HAP-1 (cell line): Measurements from ENCODE around the gene MAP3K5.

Experiments used
- DNase-seq, 2 experiments: peaks; one replicate each; pipeline ENCODE4 v3.0.0-alpha.2; 2016 to 2020; ENCODE audit warnings: low spot score in 2 of 2
- H3K27me3 ChIP-seq: fragments of 250-450 bp; sonication (Bioruptor Pico); 2 replicates; pipeline ENCODE4 v1.5.1; 2020; ENCODE audit warnings: low read depth, mild to moderate bottlenecking, moderate library complexity
- H3K36me3 ChIP-seq: fragments of 250-450 bp; sonication (Bioruptor Pico); replicated peaks from 2 replicates; pipeline ENCODE4 v1.5.1; 2020; ENCODE audit warnings: mild to moderate bottlenecking
- H3K4me1 ChIP-seq: fragments of 250-450 bp; sonication (Bioruptor Pico); 2 replicates; pipeline ENCODE4 v1.5.1; 2020; ENCODE audit warnings: mild to moderate bottlenecking
- H3K4me3 ChIP-seq: fragments of 250-450 bp; sonication (Bioruptor Pico); 2 replicates; pipeline ENCODE4 v1.5.1; 2020; ENCODE audit warnings: mild to moderate bottlenecking, moderate library complexity
- H3K9me3 ChIP-seq: fragments of 250-450 bp; sonication (Bioruptor Pico); 2 replicates; pipeline ENCODE4 v1.5.1; 2020; ENCODE audit warnings: mild to moderate bottlenecking, moderate library complexity
- in situ Hi-C: fragments of 300-500 bp; cut with MboI; formaldehyde crosslinking; loops from 3 replicates; pipeline ENCODE4 v1.14.3; 2020; ENCODE audit warnings: low sequenced_read_pairs, inconsistent platforms, mixed read lengths

MAP3K5 gene

GRCh38 chr6:136568129-136568528 lies 224.1 kb downstream of the MAP3K5 start:
- H3K4me1 ChIP-seq: no peaks in the 10 kb centered on the region
- DNase-seq: no peak
- in situ Hi-C loops: no loop called here
- no peaks in the 10 kb centered on the region for H3K36me3 ChIP-seq
- no peaks in the 10 kb centered on the region for H3K27me3 ChIP-seq
- no peak overlapping the region for H3K4me3 ChIP-seq
- peaks cover 5% of the 10 kb centered on the region; the same call in 1 of the 2 replicates for H3K9me3 ChIP-seq

GRCh38 chr6:136567688-136568087 lies 224.6 kb downstream of the MAP3K5 start:
- Histone ChIP-seq H3K4me1 (no peaks in the 10 kb centered on the region), H3K9me3 (peaks cover 5% of the 10 kb centered on the region; the same call in 1 of the 2 replicates), H3K36me3 (no peaks in the 10 kb centered on the region), H3K4me3 (no peak overlapping the region), H3K27me3 (no peaks in the 10 kb centered on the region)
- DNase-seq: no peak
- in situ Hi-C loops: no loop called here

GRCh38 chr6:136566851-136567250 lies 225.4 kb downstream of the MAP3K5 start:
- no peak for DNase-seq
- no peaks in the 10 kb centered on the region for H3K4me1 ChIP-seq
- H3K27me3 ChIP-seq: no peaks in the 10 kb centered on the region
- in situ Hi-C loops: no loop called here
- H3K4me3 ChIP-seq: no peak overlapping the region
- peaks cover 5% of the 10 kb centered on the region; the same call in 1 of the 2 replicates for H3K9me3 ChIP-seq
- no peaks in the 10 kb centered on the region for H3K36me3 ChIP-seq

DNA sequence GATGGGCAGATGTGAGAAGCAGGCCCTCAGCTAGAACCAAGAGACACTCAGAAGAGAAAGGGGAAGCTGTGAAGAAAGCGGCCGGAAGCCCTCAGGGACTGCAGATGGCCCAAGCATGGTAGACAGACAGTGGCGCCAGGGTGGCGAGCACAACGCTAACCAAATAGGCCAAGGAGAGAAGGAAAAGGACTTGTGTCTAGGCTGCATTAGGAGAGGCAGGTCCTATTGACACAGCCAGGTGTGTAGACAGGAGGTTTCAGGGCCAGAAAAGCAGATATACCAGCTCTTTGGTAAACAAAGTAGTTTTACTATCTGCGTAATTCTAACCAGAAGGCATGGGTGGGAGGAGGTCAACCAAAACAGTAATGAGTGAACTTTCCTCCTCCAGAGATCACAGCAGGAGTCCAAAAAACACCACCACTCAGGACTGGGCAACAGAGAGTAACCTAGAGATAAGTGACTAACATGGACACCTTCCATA lies 226.2 kb downstream of the MAP3K5 start:
- no peak for DNase-seq
- in situ Hi-C loops: no loop called here
- H3K36me3 ChIP-seq: peaks cover 6% of the 10 kb centered on the region; the same call in 1 of the 2 replicates
- H3K27me3 ChIP-seq: no peaks in the 10 kb centered on the region
- H3K4me3 ChIP-seq: no peak overlapping the region
- H3K4me1 ChIP-seq: no peaks in the 10 kb centered on the region
- peaks cover 2% of the 10 kb centered on the region; the same call in 1 of the 2 replicates for H3K9me3 ChIP-seq

DNA sequence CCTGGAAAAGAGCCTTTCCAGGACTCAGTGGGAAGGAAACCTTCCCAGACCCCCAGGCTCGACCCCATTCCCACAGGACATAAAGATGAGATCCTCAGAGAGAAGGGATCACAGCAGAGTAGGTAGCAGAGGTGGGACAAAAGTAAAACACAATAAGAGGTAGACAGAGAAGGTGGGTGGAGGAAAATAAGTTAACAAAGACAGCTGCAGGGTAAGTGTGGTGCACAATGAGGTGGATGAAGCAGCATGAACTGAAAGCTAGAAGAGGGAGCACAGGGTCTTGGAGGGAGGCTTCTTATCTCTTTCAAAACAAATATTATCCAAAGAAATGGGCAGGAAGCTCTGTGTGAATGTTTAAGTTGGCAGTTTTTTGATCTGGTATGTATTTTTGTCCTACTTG lies 228.1 kb downstream of the MAP3K5 start:
- no peaks in the 10 kb centered on the region for H3K27me3 ChIP-seq
- H3K4me1 ChIP-seq: no peaks in the 10 kb centered on the region
- no peak overlapping the region for H3K4me3 ChIP-seq
- in situ Hi-C loops: no loop called here
- no peak for DNase-seq
- H3K9me3 ChIP-seq: no peaks in the 10 kb centered on the region
- H3K36me3 ChIP-seq: peaks cover 8% of the 10 kb centered on the region; the same call in 1 of the 2 replicates

DNA sequence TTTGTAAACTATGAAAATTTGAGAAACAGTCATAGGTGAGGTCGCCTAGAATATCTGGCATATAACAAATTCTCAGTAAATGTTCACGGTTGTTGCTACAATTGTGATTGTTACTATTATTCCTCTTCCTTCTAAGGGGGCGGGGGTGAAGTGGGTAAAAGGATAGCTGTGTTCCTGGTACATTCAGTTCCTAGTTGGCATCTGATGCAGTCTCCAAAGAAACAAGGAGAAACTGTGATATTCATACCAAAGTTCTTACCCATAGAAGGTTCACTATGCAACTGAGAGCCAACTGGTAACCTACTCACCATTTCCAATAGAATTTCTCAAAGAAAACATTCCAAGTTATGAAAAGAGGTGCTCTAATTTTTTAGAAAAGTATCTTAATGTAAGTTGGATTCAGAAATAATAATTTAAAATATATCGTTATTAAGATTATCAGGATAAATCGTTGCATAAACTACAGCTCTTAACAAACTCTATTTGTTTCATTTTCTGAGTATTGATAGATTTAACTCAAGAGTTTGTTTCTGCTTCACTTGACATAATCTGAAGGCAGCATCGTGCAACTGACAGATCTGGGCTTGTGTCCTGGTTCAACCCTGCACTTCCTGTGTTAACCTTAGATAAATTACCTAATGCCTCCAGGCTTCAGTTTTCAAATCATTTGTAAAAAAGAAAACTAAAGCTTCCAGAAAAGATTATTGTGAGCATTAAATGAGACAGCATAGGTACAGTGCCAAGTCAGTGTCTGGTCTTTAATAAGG lies 228.7 kb downstream of the MAP3K5 start:
- no peak overlapping the region for H3K4me3 ChIP-seq
- H3K36me3 ChIP-seq: peaks cover 9% of the 10 kb centered on the region
- no peaks in the 10 kb centered on the region for H3K4me1 ChIP-seq
- no peaks in the 10 kb centered on the region for H3K9me3 ChIP-seq
- H3K27me3 ChIP-seq: no peaks in the 10 kb centered on the region
- DNase-seq: no peak
- in situ Hi-C loops: no loop called here

- Histone ChIP-seq H3K4me1 (no peaks in the 10 kb centered on the region), H3K27me3 (no peaks in the 10 kb centered on the region), H3K36me3 (peaks cover 9% of the 10 kb centered on the region), H3K9me3 (no peaks in the 10 kb centered on the region), H3K4me3 (no peak overlapping the region)
- in situ Hi-C loops: no loop called here
- DNase-seq: no peak
Measured at GRCh38 chr6:136562211-136562610, 230.1 kb downstream of the MAP3K5 start.

DNA sequence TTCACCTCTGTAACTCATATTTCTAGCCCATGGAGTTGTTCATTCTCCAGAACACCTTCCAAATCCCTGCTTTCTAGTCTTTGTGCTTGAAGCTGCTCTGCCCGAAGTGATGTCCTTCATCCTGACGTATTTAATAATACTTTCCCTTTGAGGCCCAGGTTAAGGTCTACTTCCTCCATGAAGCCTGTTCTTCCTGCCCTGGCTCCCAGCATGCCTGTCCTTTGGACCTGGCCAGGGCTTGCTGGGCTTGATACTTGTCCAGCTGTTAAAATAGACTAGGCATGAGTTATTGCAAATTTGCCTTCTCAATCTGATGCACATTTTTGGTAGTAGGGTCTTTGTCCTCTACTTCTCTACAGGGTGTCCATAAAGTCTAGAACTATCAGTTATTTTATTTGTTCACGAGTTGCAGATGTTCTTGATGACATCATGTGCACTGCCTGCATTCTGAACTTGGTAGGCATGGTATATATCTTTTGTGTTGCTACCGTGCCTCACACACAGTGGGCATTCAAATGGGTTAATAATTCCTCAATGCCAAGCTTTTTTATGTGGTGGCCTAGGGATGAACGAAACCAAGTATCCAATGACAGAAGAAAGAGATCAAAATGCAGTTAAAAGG lies 239.0 kb downstream of the MAP3K5 start:
- DNase-seq: no peak
- Histone ChIP-seq H3K9me3 (no peaks in the 10 kb centered on the region), H3K27me3 (no peaks in the 10 kb centered on the region), H3K4me1 (peaks cover 8% of the 10 kb centered on the region), H3K4me3 (no peak overlapping the region), H3K36me3 (no peaks in the 10 kb centered on the region)
- in situ Hi-C loops: no loop called here

- no peak for DNase-seq
- no peaks in the 10 kb centered on the region for H3K36me3 ChIP-seq
- no peaks in the 10 kb centered on the region for H3K9me3 ChIP-seq
- H3K4me3 ChIP-seq: no peak overlapping the region
- no peaks in the 10 kb centered on the region for H3K27me3 ChIP-seq
- peaks cover 12% of the 10 kb centered on the region for H3K4me1 ChIP-seq
- in situ Hi-C loops: no loop called here
Measured at GRCh38 chr6:136552054-136552453, 240.2 kb downstream of the MAP3K5 start.

- no peak for DNase-seq
- H3K36me3 ChIP-seq: no peaks in the 10 kb centered on the region
- in situ Hi-C loops: no loop called here
- H3K4me1 ChIP-seq: peaks cover 12% of the 10 kb centered on the region
- no peaks in the 10 kb centered on the region for H3K27me3 ChIP-seq
- H3K4me3 ChIP-seq: peak overlapping the region; percentile 65
- no peaks in the 10 kb centered on the region for H3K9me3 ChIP-seq
Measured at GRCh38 chr6:136551103-136551502, 241.2 kb downstream of the MAP3K5 start.

DNA sequence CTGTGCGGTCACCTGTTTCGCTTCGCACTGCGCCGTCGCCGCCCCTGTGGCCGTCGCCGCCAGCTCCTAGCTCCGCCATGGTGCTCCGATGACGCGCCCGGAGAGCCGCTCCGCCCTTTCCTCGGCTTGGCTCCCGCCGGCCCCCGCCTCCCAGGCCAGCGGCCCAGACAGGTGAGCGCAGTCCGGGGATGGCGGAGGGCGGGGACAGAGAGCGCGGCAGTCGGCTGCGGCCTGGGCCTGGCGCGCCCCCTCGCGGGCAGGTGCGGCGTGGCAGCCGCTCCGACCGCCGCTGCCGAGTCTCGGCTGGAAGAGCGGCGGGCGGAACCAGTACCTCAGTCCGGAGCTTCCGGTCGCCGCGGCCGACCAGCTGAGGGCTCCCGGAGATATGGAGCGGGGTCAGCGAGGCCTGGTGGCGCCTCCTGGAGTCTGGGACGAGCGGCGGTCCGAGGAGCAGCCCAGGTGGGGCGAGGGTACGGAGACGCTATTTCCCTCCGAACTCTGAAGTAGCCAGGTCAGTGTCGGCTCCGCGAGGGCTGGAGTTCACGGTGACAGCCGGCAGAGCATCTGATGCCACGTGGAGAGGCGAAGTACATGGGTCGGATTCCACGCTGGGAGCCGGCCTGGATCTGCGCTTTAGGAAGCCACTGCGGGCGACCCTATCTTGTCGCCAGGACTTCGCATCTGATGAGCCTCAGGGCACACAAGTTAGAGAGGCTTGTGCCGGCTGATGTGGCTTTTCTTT lies 241.8 kb downstream of the MAP3K5 start, which contains the start of gene MAP7:
MAP7 (minus strand) TSS at position 93 of the 742 bp plus-strand sequence; CDS start at position 79, 14 bp downstream.
- in situ Hi-C loops: no loop called here
- Histone ChIP-seq H3K27me3 (no peaks in the 10 kb centered on the region), H3K4me1 (peaks cover 12% of the 10 kb centered on the region), H3K4me3 (peak within 1 kb of the TSS; percentile 65), H3K9me3 (no peaks in the 10 kb centered on the region), H3K36me3 (no peaks in the 10 kb centered on the region)
- DNase-seq: peak; percentile 72 to 87

DNA sequence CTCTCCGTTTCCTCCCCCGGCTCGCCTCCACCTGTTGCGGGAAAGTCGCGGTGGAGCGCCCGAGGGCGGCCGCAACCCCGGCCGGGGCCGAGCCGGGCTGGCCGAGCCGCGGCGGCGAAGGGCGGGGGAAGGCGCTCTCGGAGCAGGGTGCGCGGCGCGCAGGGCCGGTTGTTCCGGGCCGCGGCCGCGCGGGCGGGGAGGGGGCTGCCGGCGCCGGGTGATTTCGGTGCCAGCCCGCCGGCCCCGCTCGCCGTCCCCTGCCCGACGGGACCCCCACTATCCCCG lies 242.3 kb downstream of the MAP3K5 start:
- Histone ChIP-seq H3K36me3 (no peaks in the 10 kb centered on the region), H3K4me3 (peak overlapping the region; percentile 65), H3K4me1 (peaks cover 12% of the 10 kb centered on the region), H3K27me3 (no peaks in the 10 kb centered on the region), H3K9me3 (no peaks in the 10 kb centered on the region)
- DNase-seq: no peak
- in situ Hi-C loops: no loop called here

- DNase-seq: peak; percentile 37 to 53
- in situ Hi-C loops: loop anchor here (10.0 kb wide), 1 partner anchor 205 kb away; no protein-coding TSS in a partner anchor
- Histone ChIP-seq H3K9me3 (no peaks in the 10 kb centered on the region), H3K4me3 (peak overlapping the region; percentile 65), H3K4me1 (peaks cover 12% of the 10 kb centered on the region), H3K36me3 (no peaks in the 10 kb centered on the region), H3K27me3 (no peaks in the 10 kb centered on the region)
Measured at GRCh38 chr6:136549300-136550044, 242.8 kb downstream of the MAP3K5 start.
